HG03108 (cell line): Measurements from ENCODE around the gene ZBTB7C.

Source experiments
- ATAC-seq: cut with Tn5 transposase; IDR thresholded peaks from one replicate; pipeline ENCODE4 v1.9.1; 2021; ENCODE audit warnings: moderate library complexity; ENCODE audit not compliant: unreplicated experiment

ZBTB7C gene

DNA sequence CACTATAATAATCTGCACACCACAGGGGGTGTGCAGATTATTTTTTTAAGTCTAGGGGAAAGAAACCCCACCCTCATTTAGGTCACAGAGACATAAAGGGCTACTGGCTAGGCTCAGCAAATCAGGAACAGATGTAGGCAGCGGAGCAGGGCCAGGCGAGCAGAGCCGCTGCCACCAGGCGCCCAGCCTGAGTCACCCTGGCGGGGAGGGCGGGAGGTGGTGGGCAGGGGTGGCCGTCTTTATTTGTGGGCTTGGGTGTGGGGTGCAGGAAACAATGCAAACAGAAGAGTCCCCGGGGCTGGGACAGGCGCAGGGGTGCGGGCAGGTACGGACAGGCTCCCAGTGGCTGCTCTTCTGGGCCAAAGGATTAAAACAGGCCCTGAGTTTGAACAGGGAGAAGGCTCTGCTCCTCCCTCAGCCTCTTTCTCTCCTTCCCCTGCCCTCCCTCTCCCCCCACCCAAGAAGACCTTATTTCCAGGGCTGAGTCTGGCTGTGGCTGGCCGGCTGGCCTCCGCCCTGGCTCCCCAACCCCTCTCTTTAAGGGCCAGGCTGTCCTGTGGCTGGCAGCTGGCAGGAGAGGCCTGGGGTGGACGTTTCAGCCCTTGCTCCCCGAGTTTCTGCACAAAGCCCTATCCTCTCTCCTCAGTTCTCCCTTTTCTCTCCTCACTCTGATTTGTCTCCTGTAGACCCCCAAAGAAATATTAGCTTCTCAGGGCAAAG, 335.8 kb downstream of the ZBTB7C start:
- ATAC-seq: no peak

DNA sequence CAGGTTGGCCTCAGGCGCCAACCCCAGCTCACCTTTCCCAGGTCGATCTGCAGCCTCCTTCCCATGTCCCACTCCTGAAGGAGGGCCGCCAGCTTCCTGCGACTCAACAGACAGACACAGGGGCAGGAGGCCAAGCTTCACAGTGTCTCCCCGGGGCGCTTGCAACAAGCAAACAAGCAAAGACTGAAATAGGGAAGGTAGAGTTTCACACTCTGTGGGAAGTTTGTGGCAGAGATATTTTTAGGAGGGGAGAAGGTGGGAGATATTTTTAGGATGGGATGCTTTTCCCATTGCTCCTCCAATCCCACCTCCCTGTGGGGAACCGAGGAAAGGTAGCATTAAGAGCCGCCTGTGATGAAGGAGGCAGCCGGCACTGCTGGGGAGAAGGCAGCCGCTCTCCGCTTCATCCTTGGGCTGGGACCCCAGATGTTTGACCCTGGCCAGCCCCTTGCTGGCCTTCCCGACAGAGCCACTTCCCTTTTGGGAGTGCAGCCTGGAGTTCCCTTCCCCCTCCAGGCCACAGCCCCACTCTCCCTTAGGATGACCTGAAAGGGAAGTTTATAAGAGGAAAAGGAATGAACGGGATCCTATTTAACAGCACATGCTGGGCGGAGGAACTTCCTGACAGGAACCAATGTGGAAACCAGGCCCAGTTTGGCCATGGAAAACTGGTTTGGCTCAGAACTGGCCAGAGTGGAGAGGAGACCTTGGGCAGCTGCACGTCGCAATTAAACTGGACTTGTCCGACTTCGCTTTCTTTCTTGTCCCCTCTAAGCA, 336.6 kb downstream of the ZBTB7C start:
- no peak for ATAC-seq

DNA sequence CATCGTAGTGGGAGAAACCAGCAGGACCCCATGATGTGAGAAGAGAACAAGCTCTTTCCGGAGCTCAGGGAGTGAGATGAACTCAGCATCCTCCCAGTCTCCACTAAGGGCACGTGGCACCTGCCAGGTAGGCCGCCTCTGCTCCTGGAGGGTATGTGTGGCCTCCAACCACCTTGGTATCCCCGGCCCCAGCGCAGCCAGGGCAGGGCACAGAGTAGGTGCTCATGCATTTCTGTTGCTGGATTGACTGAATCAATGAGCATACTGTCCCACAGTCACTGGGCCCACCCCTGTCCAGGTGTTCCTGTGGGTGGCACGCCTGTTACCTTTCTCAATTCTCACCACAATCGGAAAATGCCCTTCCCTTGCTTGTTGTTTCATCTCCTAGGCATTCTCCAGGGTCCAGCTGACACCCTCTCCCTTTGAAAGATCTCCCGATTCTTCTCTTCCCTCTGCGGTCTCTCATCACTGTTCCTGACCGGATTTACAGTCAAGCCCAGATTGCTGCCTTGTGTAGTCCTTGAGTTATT, 340.2 kb downstream of the ZBTB7C start:
- no peak for ATAC-seq

DNA sequence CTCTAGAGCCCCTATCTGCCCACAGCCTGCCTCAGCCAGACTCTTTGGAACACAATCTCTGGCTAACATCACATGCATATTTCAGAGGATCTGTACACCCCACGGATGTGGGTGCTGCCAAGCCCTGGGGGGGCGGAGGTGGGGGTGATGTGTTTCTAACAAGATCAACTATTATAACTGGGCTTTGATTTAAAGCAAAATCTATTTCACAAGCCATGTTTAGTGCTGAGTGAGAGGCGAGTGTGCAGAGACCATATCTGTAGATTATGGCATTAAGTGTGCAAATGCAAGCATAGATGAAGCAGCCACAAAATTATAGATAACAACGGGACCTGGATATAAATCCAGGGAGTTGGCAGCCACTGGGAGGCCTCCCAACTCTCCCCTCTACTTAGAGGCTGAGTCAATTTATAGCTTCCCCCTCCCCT, 342.9 kb downstream of the ZBTB7C start:
- no peak for ATAC-seq

DNA sequence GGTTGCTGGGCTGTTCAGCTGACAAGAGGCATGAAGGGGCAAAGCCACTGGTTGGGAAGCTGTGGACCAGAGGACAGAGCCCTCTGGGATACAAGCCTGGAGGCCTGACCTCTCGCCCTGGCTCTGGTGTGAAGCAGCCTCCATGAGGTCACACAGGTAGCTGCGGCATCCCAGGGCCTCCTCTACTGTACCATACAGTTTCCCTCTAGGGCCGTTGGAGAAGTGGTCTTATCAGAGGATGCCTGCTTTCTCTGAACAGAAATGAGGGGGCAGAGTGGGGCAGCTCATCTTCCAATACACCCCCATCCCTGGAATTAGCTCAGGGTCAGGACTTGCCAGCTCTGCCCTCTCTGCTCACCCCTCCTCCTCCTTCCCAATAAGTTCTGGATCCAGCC, 343.6 kb downstream of the ZBTB7C start:
- no peak for ATAC-seq

DNA sequence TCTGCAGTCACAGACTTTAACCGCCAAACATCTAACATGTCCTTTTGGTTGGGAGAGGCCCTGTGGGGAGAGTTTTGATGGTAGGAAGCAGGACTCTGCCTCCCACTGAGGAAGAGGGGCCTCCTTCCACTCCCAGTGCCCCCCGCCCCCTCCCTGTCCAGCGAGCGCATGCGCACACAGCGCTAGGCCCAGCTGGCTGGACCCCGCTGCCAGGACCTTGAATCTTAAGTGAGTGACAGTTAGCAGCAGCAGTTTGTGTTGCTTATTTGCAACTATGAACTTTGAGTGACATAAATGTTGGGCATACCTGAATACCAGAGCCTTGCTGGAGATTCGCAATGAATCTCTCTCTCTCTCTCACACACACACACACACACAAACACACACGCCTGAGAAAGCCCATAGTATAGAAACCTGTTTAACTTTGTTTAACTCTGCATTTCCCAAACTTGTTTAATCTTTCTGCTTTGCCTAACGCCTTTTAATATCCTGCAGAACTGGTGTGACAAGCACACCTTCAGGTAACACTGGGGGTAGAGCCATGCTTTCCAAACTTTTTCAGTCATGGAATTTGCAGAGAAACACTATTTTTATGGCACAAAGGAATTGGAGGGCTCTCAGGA, 344.1 kb downstream of the ZBTB7C start:
- no peak for ATAC-seq

DNA sequence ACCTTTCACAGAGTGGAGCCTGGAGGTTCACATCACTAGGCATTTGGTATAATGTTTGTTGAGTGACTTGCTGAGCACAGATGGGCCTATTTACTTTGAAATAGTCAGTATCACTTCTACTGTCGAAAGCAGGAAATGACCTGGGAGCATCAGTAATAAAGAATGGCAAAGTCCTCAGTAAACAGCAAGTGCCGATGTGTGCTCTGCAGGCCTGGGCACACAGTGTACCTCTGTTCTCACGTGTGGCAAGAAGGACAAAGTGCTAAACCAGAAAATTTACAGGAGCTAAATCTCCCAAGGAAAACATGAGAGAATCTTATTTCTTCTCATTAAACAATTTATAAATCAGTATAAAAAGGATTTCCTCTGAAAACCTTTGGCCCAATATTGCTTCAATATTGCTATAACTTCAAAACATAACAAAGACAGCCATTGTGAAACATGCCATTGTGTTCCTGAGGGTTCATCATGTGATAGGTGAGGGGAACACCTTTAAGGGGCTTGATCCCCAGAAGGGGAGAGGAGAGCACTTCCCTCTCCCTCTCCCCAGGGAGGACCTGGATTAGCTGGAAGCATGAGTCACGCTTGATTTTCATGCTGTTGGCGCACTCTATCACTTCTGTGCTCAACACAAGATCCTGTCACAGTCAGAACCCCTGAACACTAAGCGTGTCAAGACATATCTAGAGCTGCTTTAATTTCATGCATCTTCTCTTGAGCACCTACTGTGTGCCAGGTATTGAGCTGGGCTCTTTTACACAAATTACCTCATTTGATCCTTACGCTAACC, 347.2 kb downstream of the ZBTB7C start:
- ATAC-seq: no peak

DNA sequence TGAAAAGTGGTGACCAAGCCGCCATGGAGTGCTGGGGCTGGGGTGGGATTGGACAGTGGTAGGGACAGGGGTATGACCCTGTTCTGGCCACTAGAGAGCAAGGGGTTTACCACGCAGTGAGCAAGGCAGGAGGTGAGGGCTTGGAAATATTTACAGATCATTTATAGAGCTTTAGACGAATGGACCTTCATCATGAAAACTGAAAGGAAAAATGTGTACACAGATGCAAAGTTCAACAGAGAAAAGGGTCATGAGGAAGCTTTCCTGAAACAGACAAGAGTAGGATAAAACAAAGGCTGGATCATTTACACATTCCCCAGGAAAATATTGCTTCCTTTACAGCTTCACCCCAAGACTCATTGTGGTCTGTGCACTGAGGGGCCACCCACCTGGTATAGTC, 348.2 kb downstream of the ZBTB7C start:
- ATAC-seq: no peak

DNA sequence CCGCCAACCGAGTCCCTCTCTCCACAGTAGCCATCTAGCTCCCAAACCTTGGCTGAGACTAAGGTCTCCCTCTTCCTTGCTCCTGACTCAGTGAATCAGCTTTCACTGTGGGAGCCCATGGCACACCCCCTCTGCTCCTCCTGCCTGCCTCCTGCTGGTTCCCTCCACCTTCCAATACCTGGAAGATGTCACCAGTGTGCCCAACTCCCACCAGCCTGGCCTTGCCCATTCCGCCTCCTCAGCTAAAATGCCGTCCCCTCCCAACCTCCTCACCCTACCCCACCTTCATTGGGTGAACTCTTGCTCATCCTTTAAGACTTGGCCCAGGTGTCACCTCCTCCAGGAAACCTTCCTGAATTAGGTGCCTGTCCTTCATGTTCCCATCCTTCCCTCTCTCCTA, 348.8 kb downstream of the ZBTB7C start:
- ATAC-seq: no peak

DNA sequence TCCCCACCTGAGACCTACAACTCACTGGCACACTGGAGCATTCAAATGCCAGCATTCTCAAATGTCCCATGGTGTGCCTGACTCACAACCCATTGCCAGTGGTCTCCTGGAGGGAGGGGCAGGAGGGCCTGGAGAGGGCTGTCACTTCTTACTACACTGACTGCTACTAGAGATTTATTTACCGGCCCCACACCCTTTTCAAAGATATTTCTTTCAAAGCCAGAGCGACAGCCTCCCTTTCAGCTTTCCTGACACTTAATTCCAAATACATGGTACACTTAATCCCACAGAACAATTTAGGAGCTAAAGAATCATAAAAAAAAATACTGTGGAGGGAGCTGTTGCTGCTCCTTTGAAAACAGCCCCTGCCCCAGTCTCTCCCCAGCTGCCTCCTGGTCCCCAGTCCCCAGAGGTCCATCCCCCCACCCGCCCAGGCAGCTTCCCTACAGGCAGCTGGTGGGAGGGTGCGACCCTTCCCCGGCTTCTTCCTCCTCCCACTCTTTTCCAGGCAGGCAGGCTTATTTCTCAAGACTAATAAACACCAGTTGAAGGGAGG, 349.6 kb downstream of the ZBTB7C start:
- no peak for ATAC-seq

DNA sequence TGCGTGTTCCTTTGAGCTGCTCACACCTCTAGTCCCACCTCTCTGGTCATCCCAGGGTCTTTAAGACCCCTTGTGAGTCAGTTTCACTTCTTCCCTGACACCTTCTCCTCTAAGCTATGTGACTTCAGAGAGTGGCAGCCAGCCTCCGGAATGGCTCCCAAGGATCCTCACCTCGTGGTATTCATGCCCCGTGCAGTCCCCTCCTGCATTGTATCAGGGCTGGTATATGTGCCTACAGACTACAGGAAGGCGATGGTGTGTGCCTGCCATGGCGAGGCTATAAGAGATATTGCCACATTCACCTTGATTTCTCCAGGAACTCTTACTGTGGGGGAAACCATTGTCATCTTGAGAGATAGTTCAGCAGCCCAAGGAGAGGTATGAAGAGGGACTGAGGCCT, 350.7 kb downstream of the ZBTB7C start:
- no peak for ATAC-seq

DNA sequence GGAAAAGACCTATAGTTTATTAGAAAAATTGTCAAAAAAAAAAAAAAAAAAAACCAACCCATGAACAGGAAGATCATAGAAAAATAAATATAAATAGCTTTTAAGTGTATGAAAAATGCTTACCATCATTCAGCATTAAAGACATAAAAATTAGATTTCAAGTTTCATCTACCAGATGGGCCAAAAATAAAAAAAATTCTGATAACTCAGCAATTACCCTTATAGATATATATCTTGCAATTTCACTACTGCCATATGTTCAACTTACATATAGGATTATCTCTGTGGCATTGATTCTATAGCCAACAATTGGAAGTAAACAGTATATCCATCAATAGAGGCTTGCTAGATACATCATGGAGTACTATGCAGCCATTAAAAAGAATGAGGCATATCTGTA, 352.2 kb downstream of the ZBTB7C start:
- no peak for ATAC-seq

DNA sequence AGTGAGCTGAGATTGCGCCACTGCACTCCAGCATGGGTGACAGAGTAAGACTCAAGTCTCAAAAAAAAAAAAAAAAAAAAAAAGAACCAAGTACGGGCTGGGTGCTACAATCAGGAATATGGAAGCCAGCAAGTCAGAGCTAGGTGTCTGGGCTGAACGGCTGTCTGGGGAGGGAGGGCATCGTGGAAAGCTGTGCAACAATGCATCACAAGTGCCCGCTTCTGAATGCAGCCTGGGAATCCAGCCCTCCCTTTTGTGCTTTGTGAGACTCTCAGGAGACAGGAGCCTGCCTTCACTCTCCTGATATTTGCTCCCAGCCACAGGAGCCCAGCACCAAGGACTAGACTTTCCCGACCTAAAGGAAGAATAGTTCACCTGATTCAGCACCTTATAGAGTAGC, 353.8 kb downstream of the ZBTB7C start:
- no peak for ATAC-seq

DNA sequence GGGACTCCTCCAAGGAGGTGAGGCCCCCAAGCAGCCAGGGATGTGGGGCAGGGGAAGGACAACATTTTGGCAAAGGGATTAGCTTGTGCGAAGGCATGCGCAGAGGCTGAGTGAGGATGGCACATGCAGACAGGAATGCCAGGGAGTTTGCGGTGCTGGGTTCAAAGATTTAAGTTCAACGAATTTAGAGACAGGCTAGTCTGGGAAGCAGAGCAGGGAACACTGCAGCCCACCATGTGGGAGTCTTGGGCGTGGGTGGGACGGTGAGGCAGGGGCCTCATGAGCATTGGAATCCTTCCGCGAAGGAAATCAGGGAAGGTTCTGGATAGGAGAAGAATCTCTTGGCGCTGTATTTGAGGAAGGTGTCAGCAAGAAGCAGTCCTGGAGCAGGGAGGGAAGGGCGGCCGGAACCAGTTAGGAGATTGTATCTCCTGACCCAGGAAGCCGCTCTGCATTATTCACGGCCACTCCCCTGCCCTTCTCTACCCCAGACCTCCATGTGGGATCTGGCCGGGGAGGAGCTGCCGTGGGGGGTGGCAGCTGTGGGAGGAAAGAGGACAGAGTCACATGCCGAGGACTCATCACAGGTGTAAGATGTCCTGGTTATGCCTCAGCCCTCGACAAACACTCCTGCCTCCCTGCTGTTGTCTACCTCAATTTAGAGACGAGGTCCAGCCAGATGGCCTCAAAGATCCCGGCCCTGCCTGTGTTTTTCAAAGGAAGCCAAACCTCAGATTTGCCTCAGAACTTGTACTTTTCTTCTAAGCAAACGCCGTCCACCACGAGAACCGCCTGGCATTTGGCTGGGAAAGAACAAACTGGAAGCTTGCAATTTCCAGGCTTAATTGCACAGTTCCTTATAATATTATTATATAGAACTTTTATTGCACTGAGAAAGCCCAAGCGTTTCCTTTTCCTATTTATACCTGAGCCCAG, 355.0 kb downstream of the ZBTB7C start:
- no peak for ATAC-seq

DNA sequence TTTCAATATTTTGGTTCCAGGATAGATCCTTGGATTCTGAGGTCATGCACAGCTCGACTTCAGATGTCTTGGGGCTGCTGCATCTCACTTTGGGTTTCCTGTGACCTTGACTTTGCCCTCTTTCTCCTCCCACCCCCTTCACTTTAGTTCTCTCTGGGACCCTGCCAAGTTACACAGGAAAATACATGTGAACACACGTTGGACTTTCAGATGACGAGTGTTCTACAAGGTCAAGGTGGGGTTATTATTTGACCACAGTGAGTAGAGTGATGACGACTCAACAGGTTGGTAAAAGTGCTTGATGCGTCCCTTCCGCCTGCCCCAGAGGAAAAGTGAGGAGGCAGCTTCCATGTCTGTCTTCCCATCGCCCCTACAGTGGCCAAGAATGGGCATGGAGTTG, 356.3 kb downstream of the ZBTB7C start:
- ATAC-seq: no peak

DNA sequence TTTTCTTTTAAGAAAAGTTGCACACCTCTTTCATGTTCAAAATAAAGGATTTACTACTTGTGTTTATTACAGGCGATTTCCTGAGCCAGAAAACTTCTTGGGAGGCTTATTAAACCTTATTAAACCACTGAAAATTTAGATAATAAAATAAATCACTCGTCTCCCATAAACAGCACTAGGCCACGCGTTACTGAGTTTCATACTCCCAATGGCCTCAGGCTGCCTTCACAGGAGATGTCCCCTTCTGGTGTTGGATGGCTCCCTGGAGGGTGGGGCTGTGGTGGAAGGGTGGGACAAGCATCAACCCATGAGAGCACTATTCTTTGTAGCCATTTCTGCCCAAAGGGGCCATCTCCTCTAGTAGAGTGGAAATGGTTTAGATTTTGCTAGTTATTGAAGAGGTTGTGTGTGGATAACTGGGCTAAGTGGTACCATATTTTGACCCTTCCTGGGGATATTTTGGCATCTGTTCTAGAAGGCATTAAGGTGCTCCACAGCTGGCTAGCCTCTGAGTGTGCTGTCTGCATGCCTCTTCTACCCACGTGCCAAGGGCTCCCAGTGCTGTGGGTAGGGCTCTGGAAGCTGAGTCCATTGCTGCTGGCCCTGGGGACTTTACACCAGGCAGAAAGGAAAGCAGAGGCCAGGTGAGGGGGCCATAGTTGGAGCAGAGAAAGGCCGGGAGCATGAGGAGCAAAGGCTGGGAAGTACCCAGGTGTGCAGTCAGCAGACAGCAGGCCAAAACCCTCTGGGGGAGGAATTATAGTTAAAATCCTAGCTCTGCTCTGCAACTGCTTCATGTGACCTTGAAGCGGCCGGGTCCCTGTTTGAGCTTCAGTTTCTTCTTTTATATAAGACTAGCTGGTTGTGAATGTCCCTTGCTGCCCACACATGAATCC, 357.0 kb downstream of the ZBTB7C start:
- ATAC-seq: no peak

DNA sequence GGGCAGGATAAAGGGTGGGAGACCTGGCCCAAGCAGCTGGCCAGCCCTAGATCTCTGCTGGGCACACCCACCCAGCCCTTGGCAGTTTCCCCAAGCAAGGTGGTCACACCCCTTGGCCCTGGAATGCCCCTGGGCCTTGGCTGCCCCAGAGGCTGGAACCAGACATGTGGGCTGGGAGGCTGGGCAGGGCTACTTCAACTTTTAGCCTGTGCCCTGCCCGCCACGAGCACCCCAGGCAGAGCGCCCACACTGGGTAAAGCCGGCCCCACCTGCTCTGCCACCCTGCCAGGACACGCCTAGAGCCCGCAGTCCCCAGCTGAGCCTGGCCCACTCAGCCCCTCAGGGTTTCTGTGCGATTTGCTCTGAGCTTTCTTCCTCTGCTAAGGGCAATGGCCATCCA, 359.0 kb downstream of the ZBTB7C start:
- ATAC-seq: no peak

DNA sequence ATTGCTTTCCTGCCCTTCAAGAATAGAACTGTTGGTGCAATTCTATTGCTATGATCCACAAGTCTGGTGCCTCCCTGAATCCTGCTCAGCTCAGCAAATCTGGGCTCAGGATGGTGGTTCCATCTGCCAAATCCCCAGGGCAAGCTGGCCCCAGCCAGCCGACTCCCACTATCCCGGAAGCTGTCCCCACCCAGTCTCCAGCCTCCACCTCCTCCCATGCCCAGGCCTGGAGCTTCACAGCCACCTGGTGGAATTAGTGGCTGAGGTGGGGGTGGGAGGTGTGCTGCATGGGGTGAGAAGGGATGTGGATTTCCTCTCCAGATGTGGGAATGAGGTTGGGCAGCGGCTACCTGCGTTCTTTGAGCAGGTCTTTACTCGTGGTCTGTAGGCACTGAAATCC, 359.4 kb downstream of the ZBTB7C start:
- no peak for ATAC-seq

DNA sequence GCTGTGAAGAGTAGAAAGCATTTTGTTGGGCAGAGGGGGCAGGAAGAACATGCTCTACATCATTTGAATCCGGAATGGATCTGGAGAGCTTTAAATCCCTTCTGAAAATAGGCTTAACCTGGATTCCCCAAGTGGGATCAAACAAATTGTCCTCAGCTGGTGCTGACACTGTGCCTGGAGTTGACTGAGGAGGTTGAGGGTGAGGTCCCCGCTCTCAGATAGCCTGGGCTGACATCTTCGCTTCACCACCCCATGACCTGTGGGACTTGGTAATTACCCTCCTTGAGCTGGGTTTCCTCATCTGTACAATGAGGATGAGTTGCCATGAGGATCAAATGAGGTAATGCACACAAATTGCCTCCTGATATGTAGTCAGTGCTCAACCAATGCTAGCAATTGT, 360.9 kb downstream of the ZBTB7C start:
- no peak for ATAC-seq
